ENCODE data around the gene TNIP1. TPM values are rescaled to one million over a fixed set of nuclear protein-coding genes. Genes with fewer than 3 reads are reported as not detected.

TNIP1 gene
- 278 and 285 TPM in 2 replicates for total RNA-seq

- intact Hi-C loops (cut with micrococcal nuclease), result loop anchor here (1.0 to 10.0 kb wide), 17 partner anchors 14 to 1736 kb away; partner anchors contain the start of genes ANXA6, G3BP1, GM2A and GRPEL2
Observed at GRCh38 chr5:151080613-151081430, at the start of gene TNIP1. Gene TNIP1 (minus strand): TSS chr5:151081034. CDS start chr5:151065095, 15,939 bp downstream.

GRCh38 chr5:151130235-151130921 is 49.5 kb upstream of the TNIP1 start:
- intact Hi-C loops (cut with micrococcal nuclease), result no loop called here

GRCh38 chr5:151128817-151129216 is 48.0 kb upstream of the TNIP1 start:
- intact Hi-C loops (cut with micrococcal nuclease), result no loop called here

GRCh38 chr5:151127926-151128325 is 47.1 kb upstream of the TNIP1 start:
- intact Hi-C loops (cut with micrococcal nuclease), result loop anchor here (2.0 kb wide), 1 partner anchor 29 kb away; the partner anchor contains the start of gene ANXA6

GRCh38 chr5:151126199-151126645 is 45.4 kb upstream of the TNIP1 start:
- intact Hi-C loops (cut with micrococcal nuclease), result loop anchor here (1.0 to 2.0 kb wide), 4 partner anchors 24 to 113 kb away; partner anchors contain the start of gene ANXA6

GRCh38 chr5:151125421-151125820 is 44.6 kb upstream of the TNIP1 start:
- intact Hi-C loops (cut with micrococcal nuclease), result loop anchor here (1.0 kb wide), 2 partner anchors 16 to 173 kb away; no protein-coding TSS in a partner anchor

GRCh38 chr5:151123897-151124751 is 43.3 kb upstream of the TNIP1 start:
- intact Hi-C loops (cut with micrococcal nuclease), result no loop called here

- intact Hi-C loops (cut with micrococcal nuclease), result no loop called here
Observed at GRCh38 chr5:151122828-151123227, 42.0 kb upstream of the TNIP1 start.

- intact Hi-C loops (cut with micrococcal nuclease), result no loop called here
Observed at GRCh38 chr5:151121665-151122064, 40.8 kb upstream of the TNIP1 start.

GRCh38 chr5:151121095-151121494 is 40.3 kb upstream of the TNIP1 start:
- intact Hi-C loops (cut with micrococcal nuclease), result no loop called here

GRCh38 chr5:151118913-151119575 is 38.2 kb upstream of the TNIP1 start:
- intact Hi-C loops (cut with micrococcal nuclease), result loop anchor here (5.0 kb wide), 1 partner anchor 272 kb away; the partner anchor contains the start of gene IRGM

- intact Hi-C loops (cut with micrococcal nuclease), result loop anchor here (1.0 to 5.0 kb wide), 6 partner anchors 35 to 555 kb away; partner anchors contain the start of gene IRGM
Observed at GRCh38 chr5:151115272-151115905, 34.6 kb upstream of the TNIP1 start.

- intact Hi-C loops (cut with micrococcal nuclease), result loop anchor here (2.0 kb wide), 2 partner anchors 51 to 553 kb away; no protein-coding TSS in a partner anchor
Observed at GRCh38 chr5:151113651-151114050, 32.8 kb upstream of the TNIP1 start.

- intact Hi-C loops (cut with micrococcal nuclease), result no loop called here
Observed at GRCh38 chr5:151110992-151111391, 30.2 kb upstream of the TNIP1 start.

- intact Hi-C loops (cut with micrococcal nuclease), result no loop called here
Observed at GRCh38 chr5:151110122-151110681, 29.4 kb upstream of the TNIP1 start.

- intact Hi-C loops (cut with micrococcal nuclease), result no loop called here
Observed at GRCh38 chr5:151108566-151108965, 27.7 kb upstream of the TNIP1 start.

GRCh38 chr5:151107738-151108520 is 27.1 kb upstream of the TNIP1 start:
- intact Hi-C loops (cut with micrococcal nuclease), result no loop called here

GRCh38 chr5:151107084-151107483 is 26.2 kb upstream of the TNIP1 start:
- intact Hi-C loops (cut with micrococcal nuclease), result no loop called here

GRCh38 chr5:151106509-151106908 is 25.7 kb upstream of the TNIP1 start:
- intact Hi-C loops (cut with micrococcal nuclease), result no loop called here
